Activated gamma-delta T cell treated with Interleukin-2 at 50 U/mL for 16 hours (primary cell): ENCODE data around the gene FOXP1.

Source experiments
- DNase-seq: peaks from one replicate; pipeline ENCODE4 v3.0.0-alpha.2; 2020

Gene FOXP1

DNA sequence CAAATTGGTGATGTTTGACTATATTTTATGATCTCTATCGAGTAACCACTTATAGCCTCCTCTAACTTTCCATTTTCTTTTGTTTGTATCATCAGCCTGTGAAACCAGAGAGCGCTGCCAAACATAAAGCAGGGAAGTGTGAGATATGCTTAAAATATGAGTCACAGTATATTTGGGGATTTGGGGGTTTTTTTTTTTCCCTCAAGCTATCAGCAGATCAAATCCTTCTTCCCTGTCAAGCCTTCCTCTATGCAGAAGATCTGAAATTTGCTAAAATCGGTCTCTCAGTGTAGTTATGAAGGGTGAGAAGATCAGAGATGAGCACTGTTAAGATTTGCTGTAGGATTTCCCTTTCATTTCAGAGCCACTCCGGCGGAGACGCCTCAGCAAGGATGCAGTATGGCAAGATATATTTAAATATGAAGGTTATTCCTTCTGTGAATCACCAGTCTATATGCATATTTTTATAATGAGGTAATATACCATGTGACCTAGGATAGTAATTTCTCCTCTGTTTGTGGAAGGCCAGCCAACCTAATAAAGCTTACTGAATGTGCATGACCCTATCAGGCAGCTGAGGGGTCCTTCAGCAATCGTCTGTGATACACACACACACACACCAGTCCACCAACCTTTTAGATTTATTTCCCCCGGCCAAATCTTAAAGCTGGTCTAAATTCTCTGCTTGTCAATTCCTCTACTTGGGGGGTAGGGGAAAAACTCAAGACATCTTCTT, 474.1 kb downstream of the FOXP1 start:
- no peak for DNase-seq

DNA sequence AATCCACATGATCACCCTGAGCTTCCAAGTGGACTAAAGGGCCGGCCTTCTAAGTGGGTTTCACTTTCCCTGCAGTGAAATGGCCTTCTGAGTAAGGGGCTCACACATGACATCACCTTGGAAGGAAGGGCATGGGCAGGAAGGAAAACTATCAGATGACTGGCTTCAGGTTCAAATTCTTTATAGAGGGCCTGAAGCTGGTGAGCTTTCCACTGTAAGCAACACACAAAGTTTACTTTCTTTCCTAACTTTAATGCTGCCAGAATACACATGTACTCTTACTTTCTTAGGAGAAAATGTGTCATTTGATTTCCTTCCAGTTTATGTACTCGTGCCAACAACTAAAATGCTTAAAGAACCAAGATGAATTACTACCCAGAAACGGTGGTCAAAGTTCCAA, 475.6 kb downstream of the FOXP1 start:
- no peak for DNase-seq

DNA sequence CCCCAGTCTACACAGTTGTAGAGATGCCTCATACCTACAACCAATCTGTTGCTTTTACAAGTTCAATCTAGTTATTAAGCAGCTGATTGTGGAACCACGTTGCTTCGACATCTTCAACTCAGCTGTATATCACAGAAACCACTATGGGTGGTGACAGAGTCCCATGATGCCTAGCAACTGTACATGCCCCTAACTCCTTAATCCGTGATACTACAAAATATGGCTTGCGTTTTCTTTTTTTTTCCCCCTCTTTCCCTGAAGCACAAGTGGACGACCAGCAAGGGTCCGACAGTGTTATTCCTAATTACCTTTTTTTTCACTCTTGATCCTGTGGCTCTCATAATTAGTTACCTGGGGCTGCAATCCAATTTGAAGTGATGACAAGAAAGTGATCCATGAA, 478.6 kb downstream of the FOXP1 start:
- DNase-seq: no peak

DNA sequence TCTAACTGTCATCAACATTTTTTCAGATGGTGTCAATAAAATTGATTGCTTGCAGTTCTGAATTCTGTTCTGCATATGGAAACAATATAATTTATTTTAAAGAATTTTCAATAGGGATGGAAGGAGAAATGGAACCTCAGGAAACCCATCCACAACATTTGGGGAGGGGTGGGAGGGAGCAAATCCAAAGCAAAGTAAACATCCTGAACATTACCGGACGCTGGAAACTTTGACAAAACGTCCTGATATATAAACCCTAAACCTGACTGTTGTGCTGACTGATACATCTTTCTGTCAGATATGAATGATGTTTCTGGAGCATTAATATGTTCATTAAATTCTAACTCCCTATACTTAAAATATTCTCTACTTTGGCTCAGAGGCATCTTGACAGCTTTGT, 479.0 kb downstream of the FOXP1 start:
- no peak for DNase-seq

DNA sequence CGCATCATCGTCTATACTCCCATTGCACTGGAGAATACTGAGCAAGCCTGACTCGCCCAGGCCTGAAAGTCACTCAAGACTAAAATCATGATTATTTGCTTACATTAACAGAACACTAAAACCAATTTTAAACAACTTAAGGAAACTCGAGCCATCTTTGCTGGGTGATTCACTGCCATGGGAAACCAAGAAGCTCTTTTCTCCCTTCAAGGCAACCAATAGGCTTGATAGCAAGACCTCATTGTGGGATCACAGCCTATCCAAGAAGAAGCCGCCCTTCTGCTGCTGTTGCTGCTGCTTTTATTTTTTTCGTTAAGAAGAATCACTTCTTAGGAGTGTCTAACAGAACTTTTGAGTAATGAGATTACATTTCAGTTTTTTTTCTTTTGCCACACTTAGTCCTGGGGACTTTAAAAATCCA, 479.4 kb downstream of the FOXP1 start:
- no peak for DNase-seq

DNA sequence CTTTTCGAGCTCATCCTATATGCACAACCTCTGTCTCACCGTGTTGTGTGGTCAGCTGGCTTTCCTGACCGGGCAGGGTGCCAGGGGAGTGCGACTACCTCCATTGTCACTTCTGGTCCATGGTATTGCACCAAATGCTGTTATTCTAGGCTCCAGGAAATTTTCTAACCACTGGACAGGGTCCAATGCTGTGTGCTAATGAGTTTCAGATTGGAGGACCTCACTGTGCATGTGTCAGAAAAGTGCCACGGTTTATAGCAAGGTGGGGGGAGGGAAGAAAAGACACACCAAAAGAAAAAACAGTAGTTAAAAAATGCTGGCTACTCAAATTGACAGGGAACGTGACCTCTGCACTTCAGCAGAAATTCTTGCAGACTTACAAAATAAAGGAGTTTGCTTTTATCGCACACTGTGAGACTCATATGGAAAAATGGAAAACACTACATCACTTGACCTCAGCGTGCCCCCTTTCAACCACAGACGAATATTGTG, 480.1 kb downstream of the FOXP1 start:
- DNase-seq: no peak

GRCh38 chr3:71102111-71102983, 481.2 kb downstream of the FOXP1 start:
- DNase-seq: no peak

DNA sequence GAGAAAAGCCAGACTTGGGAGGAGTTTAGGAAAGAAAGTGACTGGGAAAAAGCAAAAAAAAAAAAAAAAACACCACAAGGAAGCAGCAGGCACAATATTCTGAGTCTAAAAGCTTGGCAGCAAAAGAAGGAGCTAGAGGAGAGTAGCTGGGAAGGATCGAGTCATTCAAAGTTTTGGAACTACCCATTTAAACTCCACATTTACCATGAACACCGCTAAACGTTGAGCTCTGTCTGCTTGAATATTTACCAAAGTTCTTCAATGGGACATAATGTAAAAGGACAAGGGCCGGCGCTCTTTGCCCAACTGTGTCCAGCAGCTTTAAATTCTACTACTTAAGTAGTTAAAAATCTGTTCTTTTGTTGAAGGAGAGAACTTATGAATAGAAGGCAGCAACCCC, 481.9 kb downstream of the FOXP1 start:
- no peak for DNase-seq

GRCh38 chr3:71101014-71101413, 482.5 kb downstream of the FOXP1 start:
- DNase-seq: no peak

DNA sequence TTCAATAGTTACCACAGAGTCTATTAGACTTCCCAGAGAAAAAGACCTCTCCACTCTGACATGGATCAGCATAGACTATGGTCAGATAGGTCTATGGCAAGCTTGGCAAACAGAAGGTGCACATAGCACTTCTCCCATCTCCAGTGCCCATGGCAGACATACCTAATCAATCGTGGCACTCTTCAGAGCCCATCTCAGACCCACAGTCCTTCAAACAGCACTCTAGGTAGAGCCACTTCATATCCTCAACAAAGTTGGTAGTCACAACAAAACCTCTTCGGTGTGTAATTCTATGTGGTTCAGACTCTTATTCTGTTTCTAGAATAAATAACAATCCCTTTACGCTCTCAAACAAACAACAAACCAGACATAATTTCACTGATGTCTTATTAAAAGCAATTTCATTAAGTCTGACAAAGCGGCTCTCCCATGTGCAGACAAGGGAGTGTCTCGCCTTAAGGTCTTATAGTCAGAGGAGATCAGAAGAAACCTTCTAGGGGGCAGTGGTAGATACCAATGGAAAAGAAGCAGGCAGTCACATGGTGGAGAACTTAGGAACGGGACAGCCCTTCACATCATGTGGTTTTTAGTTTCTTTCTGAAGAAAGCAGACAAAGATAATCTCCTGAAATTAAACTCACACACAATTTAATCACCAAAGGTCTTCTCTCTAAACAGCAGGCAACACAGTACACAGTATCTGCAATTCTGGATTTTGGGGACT, 483.4 kb downstream of the FOXP1 start:
- no peak for DNase-seq

DNA sequence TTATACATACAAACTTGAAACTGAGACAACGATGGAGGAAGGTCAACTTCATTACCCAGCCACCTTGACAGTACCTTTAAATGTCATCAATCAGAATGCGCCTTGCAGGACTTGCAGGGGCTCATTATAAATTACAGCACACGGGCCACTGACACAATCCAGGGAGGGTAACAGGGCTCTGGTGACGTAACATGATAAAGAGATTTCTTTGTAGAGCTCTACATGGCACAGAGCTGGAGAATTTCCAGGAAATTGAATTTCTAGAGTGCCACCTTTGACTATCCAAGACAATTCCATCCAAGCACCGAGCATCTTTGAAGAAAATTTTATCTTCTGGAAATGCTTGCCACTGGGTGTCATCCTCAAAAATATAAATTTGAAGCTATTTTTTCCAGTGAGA, 486.0 kb downstream of the FOXP1 start:
- DNase-seq: no peak

GRCh38 chr3:71095511-71096291, 487.8 kb downstream of the FOXP1 start:
- DNase-seq: no peak

- DNase-seq: no peak
These were observed 488.8 kb downstream of the FOXP1 start for GRCh38 chr3:71094658-71095209.

DNA sequence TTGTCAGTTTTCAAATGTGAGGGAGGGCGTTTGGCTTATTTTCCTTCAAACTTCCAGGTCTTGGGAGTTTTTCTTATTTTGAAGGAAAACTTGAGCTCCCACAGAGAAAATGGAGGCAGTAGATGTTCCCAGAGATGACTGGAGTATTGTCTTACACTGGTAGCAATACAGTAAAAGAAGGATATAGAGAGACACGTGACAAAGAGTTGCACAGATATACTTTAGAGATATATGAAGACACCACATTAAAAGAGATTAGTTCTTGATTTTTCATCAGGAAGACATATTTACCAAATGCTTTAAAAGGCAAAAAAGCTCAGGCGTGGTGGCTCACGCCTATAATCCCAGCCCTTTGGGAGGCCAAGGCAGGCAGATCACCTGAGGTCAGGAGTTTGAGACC, 490.9 kb downstream of the FOXP1 start:
- DNase-seq: no peak

GRCh38 chr3:71090207-71090606, 493.3 kb downstream of the FOXP1 start:
- DNase-seq: no peak

- no peak for DNase-seq
These were observed 494.2 kb downstream of the FOXP1 start for GRCh38 chr3:71089271-71089847.

GRCh38 chr3:71088742-71089141, 494.8 kb downstream of the FOXP1 start:
- no peak for DNase-seq

DNA sequence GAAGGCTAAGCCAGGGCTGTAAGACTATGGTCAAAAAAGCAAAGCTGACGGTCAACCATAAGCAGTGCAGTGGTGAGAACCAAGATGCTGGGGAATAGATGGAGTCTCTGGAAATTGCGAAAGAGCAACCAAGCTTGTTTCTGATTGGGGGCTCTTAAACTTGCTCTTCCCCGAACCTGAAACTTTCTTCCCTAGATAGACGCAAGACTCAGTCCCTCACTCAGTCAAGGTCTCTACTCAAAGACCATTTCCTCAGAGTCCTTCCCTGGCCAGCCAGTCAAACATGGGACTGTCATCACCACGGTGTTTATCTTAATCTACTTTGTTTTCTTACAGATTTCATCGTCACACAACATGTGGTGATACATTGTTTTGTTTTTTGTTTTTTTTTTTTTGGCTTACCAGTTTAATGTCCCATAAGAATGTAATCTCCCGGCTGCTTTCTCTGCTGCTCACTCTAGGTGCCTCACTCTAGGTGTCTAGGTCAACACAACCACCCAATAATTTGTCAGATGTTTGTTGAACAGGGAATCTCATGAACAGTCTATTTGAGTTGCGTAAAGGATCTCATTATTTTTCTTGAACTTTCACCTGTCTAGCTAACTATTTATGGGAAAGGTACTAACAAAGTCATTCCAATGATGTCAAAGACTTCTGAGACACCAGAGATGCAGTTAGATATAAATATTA, 495.4 kb downstream of the FOXP1 start:
- DNase-seq: no peak

DNA sequence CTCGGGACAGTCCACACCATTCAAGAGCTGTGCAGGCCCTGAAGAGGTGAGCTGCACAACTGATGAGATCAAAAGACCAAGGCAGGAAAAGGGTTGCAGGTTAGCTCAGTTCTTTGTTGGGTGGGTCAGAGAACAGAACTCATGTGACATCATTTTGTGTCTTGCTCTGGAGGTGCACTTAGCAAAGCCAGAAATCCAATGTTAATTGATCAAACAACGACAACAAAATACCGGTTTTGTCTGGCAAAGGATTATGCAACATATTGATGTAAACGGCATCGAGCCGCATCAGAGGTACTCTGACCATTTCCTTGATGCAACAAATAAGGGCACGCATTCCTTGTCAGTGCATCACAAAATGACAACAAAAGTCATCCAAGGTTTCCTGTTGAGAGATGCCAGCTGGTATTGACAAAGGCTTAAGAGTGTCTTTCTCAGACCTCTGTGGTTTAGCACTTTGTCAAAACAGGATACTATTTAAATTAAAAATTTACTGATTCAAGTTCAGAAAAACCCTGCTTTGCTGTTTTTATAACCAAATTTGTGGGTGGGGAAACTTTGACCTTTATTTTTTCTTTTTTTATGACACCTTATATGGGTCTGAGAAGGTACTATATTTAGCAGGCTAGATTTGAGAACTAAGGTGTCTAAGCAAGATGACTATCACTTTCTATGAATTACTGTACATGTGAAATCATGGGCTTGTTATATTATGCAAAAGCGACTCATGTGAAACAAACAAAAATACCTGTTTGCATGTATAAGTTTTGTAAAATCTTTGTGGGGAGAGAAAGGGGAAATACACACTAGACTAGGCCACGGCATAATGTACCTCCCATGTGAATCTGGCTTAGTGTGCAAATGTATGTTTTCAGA, 496.1 kb downstream of the FOXP1 start:
- DNase-seq: peak; percentile 16

DNA sequence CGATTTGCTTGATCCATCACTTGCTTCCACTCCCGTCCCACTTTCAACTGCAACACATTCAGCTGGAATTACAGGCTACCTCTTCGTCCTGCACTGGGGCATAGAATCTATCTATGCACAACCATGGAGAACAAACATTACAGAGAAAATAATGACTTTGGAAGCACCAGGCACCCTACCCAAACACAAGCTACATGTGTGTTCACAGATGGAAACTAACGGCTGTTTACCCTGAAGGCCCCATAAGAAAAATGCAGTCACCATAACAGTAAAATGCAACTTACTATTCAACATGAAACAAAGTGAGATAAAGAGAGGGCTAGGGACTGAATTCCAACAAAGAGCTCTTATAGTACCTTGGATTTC, 496.8 kb downstream of the FOXP1 start:
- DNase-seq: no peak
